Heart left ventricle (tissue), 16 donors: ENCODE results near the gene VAT1L. TPM values are rescaled to one million over a fixed set of nuclear protein-coding genes. Genes with fewer than 3 reads are reported as not detected.

Source experiments
- ATAC-seq, 4 donors: fragments of 200-7000 bp; cut with Tn5 transposase; one replicate each; pipeline ENCODE4 v1.9.1; 2020 to 2022; ENCODE audit warnings: moderate library complexity in 4 of 4, mild to moderate bottlenecking in 3 of 4, moderate number of reproducible peaks in 1 of 4
- DNase-seq, 5 donors: peaks; one replicate each; pipeline ENCODE4 v3.0.0-alpha.2; 2020
- H3K27ac ChIP-seq, 12 donors: fragments of 200-600 bp; sonication (generic) in 4 of 12; one replicate each; pipeline versions ENCODE4 v1.5.0 to v1.8.0; 2016 to 2022; ENCODE audit warnings: mild to moderate bottlenecking in 2 of 12
- H3K27me3 ChIP-seq, 9 donors: fragments of 200-600 bp; sonication (generic) in 2 of 9; one replicate each; pipeline versions ENCODE4 v1.5.1 to v1.8.0; 2016 to 2022; ENCODE audit warnings: mild to moderate bottlenecking in 3 of 9
- H3K36me3 ChIP-seq, 9 donors: fragments of 200-600 bp; sonication (generic) in 2 of 9; one replicate each; pipeline versions ENCODE4 v1.5.0 to v1.8.0; 2018 to 2022; ENCODE audit warnings: mild to moderate bottlenecking in 2 of 9
- H3K4me1 ChIP-seq, 12 donors: fragments of 200-600 bp; sonication (generic) in 4 of 12; one replicate each; pipeline versions ENCODE4 v1.5.0 to v1.8.0; 2016 to 2022; ENCODE audit warnings: mild to moderate bottlenecking in 3 of 12
- H3K4me3 ChIP-seq, 12 donors: fragments of 200-600 bp; sonication (generic) in 4 of 12; one replicate each; pipeline versions ENCODE4 v1.5.0 to v1.8.0; 2017 to 2022; ENCODE audit warnings: mild to moderate bottlenecking in 9 of 12, moderate library complexity in 4 of 12
- H3K9me3 ChIP-seq, 12 donors: fragments of 200-600 bp; sonication (generic) in 4 of 12; one replicate each; pipeline versions ENCODE4 v1.5.0 to v1.8.0; 2016 to 2022; ENCODE audit warnings: mild to moderate bottlenecking in 1 of 12
- POLR2A ChIP-seq, 2 donors: fragments of 450-650 bp; IDR thresholded peaks; one replicate each; pipeline ENCODE4 v1.6.1; 2017; ENCODE audit warnings: antibody characterized with exemption in 2 of 2, mild to moderate bottlenecking in 2 of 2, moderate library complexity in 2 of 2
- WGBS, 4 donors: extraction: QIAGEN DNeasy Blood & Tissue Kit in 2 of 4; methylation state at CpG; one replicate each; pipeline versions ENCODE4 v1.1.5 to v1.1.7; 2013 to 2018; 5-methylcytosine and 5-hydroxymethylcytosine counted together
- intact Hi-C, 10 donors: fragments of 100-400 bp; cut with DNase I; formaldehyde crosslinking; loops; one replicate each; pipeline versions ENCODE4 v1.11.1 to v1.14.2; 2022
- polyA plus RNA-seq, 2 donors: library from polyadenylated mRNA; stranded (reverse); fragments of 200-250 nt; gene quantifications; one replicate each; pipeline ENCODE4 v1.2.3, GENCODE V29; 2013
- total RNA-seq, 9 donors: library from RNA; depleted of rRNA in 2 of 9; stranded (reverse); fragments of >200 nt in 2 of 9; fragmentation: NEBNext Ultra II Directional in 3 of 9; extraction: Animal tissue kit (Norgen Biotek cat#: 25700) in 3 of 9; gene quantifications; one replicate each; pipeline versions ENCODE4 v1.1.0 to v1.2.4, GENCODE V29; 2016 to 2023
- TF ChIP-seq, protein P1 (sequence below), 12 donors: fragments of 200-600 bp; sonication (generic) in 4 of 12; IDR thresholded peaks; one replicate each; pipeline versions ENCODE4 v1.5.0 to v1.8.0; 2018 to 2022; ENCODE audit warnings: antibody characterized with exemption in 12 of 12, mild to moderate bottlenecking in 5 of 12
- donor health status: ischemic (EF 13 %, LVEDD 7.1; RV severe dilation, severe dysfunction).
- donor health status: healthy with polysubstance abuse.
- donor health status: DM: no; HTN: yes; CAD: no.
- donor health status: DM: no; HTN: no; CAD: no.
- donor health status: ischemic (EF 25% LVEDD 6.9; RV normal size, moderate dysfunction).
- donor health status: ischemic (EF 25% LVEDD 5.7; RV mildly dilated, moderate dysfunction).
- donor health status: healthy.
- donor health status: DM: yes; HTN: yes; CAD: no.
- donor health status: ischemic (EF 35%, LVEDD 5.7; RV mildly dilated, moderate dysfunction).
- donor health status: nonischemic (EF 11% LVEDD 7.7; RV severe dilation, severe dysfunction).
- donor health status: DM: yes; HTN: yes; CAD: no.
- donor health status: PGD.
- donor health status: ischemic (EF 29% LVEDD 5.4; RV normal size, mild dysfunction).
- donor health status: nonischemic (EF 23%, LVEDD 6.1; RV moderate dilation, normal function).

VAT1L gene
- total and polyA plus RNA-seq, 11 donors = 0.32 to 57.5 (median 11.0) TPM

DNA sequence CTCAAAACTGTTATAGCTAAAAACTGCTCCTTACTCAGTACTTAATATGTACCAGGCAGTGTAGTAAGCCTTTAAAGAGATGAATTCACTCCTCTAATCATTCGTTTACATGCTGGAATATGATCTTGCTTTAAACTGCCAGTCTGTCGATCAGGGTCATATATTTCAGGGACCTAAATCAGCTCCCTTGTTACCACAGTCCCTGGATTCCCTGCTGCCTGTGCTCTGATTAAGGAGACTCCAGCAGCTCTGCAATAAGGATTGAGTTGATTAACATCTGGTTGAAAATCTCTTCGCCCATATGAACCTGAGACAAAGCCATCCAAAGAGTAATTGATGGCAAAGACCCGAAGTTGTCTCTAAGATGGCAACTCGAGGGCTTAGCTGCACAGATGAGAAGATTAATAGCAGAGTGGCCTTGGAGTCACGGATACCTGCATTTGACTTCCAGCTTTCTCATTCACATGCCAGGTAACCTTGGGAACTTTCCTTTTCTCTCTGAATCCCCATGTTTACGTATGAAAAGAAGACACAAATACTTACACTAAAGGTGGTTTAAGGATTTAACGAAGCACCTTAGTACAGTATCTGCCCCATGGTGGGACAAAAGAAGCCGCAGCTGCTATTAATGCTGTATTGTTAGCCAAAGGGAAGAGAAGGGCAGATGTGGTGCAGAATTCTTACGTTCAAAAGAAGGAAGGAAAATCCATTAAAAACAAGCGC lies 68.2 kb downstream of the VAT1L start:
- WGBS, 4 donors = 72 to 79% (median 74%) methylated on average over 11 of the region's 11 CpGs
- intact Hi-C loops = loop anchor here in 2 of 10 donors (5.0 kb wide), 2 partner anchors 96 to 134 kb away; partner anchors contain the start of gene NUDT7 (in 1 of the 2)
- DNase-seq (no peak), ATAC-seq (no peak)
- Histone ChIP-seq H3K27me3 (no peaks in the 10 kb centered on the region), H3K36me3 (no peaks in the 10 kb centered on the region), H3K4me1 (peaks cover 0 to 25% (median 7%) of the 10 kb centered on the region in 12 donors), H3K27ac (no peak overlapping the region), H3K4me3 (no peak overlapping the region), H3K9me3 (no peaks in the 10 kb centered on the region)
- TF ChIP-seq, protein P1, sequence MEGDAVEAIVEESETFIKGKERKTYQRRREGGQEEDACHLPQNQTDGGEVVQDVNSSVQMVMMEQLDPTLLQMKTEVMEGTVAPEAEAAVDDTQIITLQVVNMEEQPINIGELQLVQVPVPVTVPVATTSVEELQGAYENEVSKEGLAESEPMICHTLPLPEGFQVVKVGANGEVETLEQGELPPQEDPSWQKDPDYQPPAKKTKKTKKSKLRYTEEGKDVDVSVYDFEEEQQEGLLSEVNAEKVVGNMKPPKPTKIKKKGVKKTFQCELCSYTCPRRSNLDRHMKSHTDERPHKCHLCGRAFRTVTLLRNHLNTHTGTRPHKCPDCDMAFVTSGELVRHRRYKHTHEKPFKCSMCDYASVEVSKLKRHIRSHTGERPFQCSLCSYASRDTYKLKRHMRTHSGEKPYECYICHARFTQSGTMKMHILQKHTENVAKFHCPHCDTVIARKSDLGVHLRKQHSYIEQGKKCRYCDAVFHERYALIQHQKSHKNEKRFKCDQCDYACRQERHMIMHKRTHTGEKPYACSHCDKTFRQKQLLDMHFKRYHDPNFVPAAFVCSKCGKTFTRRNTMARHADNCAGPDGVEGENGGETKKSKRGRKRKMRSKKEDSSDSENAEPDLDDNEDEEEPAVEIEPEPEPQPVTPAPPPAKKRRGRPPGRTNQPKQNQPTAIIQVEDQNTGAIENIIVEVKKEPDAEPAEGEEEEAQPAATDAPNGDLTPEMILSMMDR (IDR thresholded peaks at IDR 0.05) = no peak
- no peak for TF ChIP-seq POLR2A (IDR thresholded peaks at IDR 0.05)

DNA sequence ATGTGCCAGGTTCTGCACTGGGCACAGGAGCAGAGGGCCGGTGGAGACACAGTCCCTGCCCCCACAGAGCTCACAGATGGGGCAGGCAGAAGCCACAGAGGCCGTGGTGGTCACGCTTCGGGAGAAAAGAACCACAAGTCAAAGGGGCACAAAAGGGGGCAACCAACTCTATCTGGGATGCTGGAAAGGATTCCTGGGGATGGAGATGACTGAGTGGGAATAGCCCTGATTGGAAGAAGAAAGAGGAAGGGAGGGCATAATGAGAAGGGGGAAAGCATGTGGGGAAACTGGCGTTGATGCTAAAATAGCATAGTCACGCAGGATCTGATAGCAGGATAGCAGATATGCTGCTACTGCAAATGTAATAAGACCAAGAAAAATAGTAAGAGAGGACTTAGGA lies 69.7 kb downstream of the VAT1L start:
- Histone ChIP-seq H3K4me3 (no peak overlapping the region), H3K27me3 (no peaks in the 10 kb centered on the region), H3K36me3 (no peaks in the 10 kb centered on the region), H3K27ac (peak overlapping the region in 7 of 12 donors; percentile 79 to 95 (median 86)), H3K9me3 (no peaks in the 10 kb centered on the region), H3K4me1 (peaks cover 0 to 32% (median 14%) of the 10 kb centered on the region in 12 donors)
- intact Hi-C loops = loop anchor here in 2 of 10 donors (2.0 to 5.0 kb wide), 3 partner anchors 94 to 136 kb away; partner anchors contain the start of gene NUDT7 (in 1 of the 2)
- ATAC-seq = no peak
- TF ChIP-seq POLR2A (IDR thresholded peaks at IDR 0.05) = no peak
- TF ChIP-seq, protein P1 (IDR thresholded peaks at IDR 0.05) = no peak
- 66 to 74% (median 71%) methylated on average over 6 of the region's 6 CpGs for WGBS, 4 donors
- no peak for DNase-seq

DNA sequence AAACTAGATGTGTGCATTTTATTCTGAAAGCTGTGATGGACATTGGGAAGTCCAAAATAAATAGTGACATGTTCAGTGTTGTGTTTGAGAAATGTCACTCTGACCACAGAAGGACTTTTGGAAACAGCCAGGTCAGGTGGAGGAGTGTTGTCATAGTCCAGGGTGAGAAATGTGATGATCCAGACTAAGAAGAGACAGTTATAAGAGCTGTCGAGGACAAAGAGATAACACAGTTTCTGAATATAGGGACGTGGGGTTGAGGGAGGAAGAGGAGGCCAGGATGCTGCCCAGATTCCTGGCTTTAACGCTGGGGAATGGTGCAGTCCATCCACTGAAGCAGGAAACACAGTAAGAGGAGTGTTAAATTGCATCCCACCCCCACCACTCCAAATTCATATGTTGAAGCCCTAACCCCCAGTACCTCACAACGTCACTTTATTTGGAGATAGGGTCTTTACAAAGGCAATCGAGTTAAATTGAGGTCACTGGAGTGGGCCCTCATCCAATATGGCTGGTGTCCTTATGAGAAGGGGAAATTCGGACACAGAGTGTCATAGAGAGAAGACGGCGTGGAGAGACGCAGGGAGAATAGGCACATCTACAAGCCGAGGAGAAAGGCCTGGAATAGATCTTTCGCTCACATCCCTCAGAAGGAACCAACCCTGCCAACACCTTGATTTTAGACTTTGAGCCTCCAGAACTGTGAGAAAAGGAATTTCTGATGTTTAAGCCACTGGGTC lies 71.3 kb downstream of the VAT1L start:
- H3K4me1 ChIP-seq = peaks cover 0 to 38% (median 12%) of the 10 kb centered on the region in 12 donors
- intact Hi-C loops = loop anchor here in 3 of 10 donors (2.0 to 5.0 kb wide), 5 partner anchors 63 to 137 kb away; partner anchors contain the start of gene NUDT7 (in 1 of the 3)
- WGBS, 4 donors = 50 to 57% (median 51%) methylated on average over 11 of the region's 11 CpGs
- H3K9me3 ChIP-seq = no peaks in the 10 kb centered on the region
- ATAC-seq = peak; percentile 91 to 94 (median 92)
- no peaks in the 10 kb centered on the region for H3K36me3 ChIP-seq
- H3K27ac ChIP-seq = peak overlapping the region; percentile 46 to 95 (median 82)
- H3K27me3 ChIP-seq = no peaks in the 10 kb centered on the region
- H3K4me3 ChIP-seq = peak overlapping the region in 3 of 12 donors; percentile 6 to 22 (median 9)
- no peak for TF ChIP-seq POLR2A (IDR thresholded peaks at IDR 0.05)
- TF ChIP-seq, protein P1 (IDR thresholded peaks at IDR 0.05) = no peak
- DNase-seq = peak in 3 of 5 donors; percentile 36 to 49 (median 38)

DNA sequence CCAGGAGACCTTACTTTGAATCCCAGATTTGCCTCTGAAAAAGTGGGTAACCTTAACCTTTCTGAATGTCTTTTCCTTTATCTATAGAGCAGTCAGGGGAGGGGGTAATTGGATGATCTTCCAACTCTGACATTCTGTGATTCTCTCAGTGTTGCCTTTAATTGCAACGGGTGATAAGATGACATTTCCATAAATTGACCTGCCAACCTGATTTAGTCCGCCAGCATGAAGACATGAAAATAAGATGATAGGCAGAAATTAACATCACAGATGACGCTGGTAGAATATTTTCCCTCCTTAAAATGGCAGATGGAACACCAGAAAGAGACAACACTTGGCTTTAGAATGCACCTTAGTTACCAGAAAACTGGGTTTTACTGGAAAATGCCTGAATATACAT lies 72.6 kb downstream of the VAT1L start:
- DNase-seq (no peak), ATAC-seq (peak in 1 of 4 donors; percentile 4)
- Histone ChIP-seq H3K4me3 (no peak overlapping the region), H3K4me1 (peaks cover 0 to 38% (median 12%) of the 10 kb centered on the region in 12 donors), H3K36me3 (no peaks in the 10 kb centered on the region), H3K27me3 (no peaks in the 10 kb centered on the region), H3K27ac (peak overlapping the region in 11 of 12 donors; percentile 46 to 95 (median 82)), H3K9me3 (no peaks in the 10 kb centered on the region)
- 57 to 66% (median 59%) methylated on average over 3 of the region's 3 CpGs for WGBS, 4 donors
- intact Hi-C loops = loop anchor here in 2 of 10 donors (5.0 kb wide), 2 partner anchors 61 to 96 kb away; no protein-coding TSS in a partner anchor
- TF ChIP-seq POLR2A (IDR thresholded peaks at IDR 0.05) = no peak
- TF ChIP-seq, protein P1 (IDR thresholded peaks at IDR 0.05) = no peak
